Measurements from ENCODE around the gene BCL2L11. TPM values are rescaled to one million over a fixed set of nuclear protein-coding genes. Genes with fewer than 3 reads are reported as not detected.

BCL2L11 gene
- total RNA-seq, 6 donors from 2014 or later, result 14.8 to 76.5 (median 31.4) TPM

GRCh38 chr2:111148925-111149324, 28.2 kb downstream of the BCL2L11 start:
- no peaks in the 10 kb centered on the region for H3K9me3 ChIP-seq
- H3K4me3 ChIP-seq, result no peak overlapping the region
- ATAC-seq (ENCODE audit: low FRiP score in 2 of 2) (no peak), DNase-seq (no peak)
- WGBS, 2 donors, result 65 to 73% methylated on average over 8 of the region's 8 CpGs
- peaks cover 0 to 16% (median 5%) of the 10 kb centered on the region in 4 donors for H3K4me1 ChIP-seq
- TF ChIP-seq EP300 (IDR thresholded peaks at IDR 0.05), result no peak
- TF ChIP-seq POLR2AphosphoS5 (IDR thresholded peaks at IDR 0.05), result no peak
- peaks cover 0 to 29% (median 2%) of the 10 kb centered on the region in 4 donors for H3K36me3 ChIP-seq
- no peak overlapping the region for H3K27ac ChIP-seq
- no peaks in the 10 kb centered on the region for H3K27me3 ChIP-seq

- ATAC-seq (ENCODE audit: low FRiP score in 2 of 2) (no peak), DNase-seq (no peak)
- Histone ChIP-seq H3K27me3 (no peaks in the 10 kb centered on the region), H3K4me1 (peaks cover 0 to 16% (median 5%) of the 10 kb centered on the region in 4 donors), H3K36me3 (peaks cover 0 to 28% (median 2%) of the 10 kb centered on the region in 4 donors), H3K4me3 (no peak overlapping the region), H3K27ac (no peak overlapping the region), H3K9me3 (no peaks in the 10 kb centered on the region)
- TF ChIP-seq EP300 (IDR thresholded peaks at IDR 0.05) (no peak), CTCF (IDR thresholded peaks at IDR 0.05) (no peak), POLR2AphosphoS5 (IDR thresholded peaks at IDR 0.05) (no peak), POLR2A (IDR thresholded peaks at IDR 0.05) (no peak)
- 90 to 99% methylated on average over 7 of the region's 7 CpGs for WGBS, 2 donors
These were observed 29.3 kb downstream of the BCL2L11 start for GRCh38 chr2:111149882-111150455.

GRCh38 chr2:111154758-111155157, 34.0 kb downstream of the BCL2L11 start:
- Histone ChIP-seq H3K4me3 (no peak overlapping the region), H3K27me3 (no peaks in the 10 kb centered on the region), H3K4me1 (no peaks in the 10 kb centered on the region), H3K36me3 (peaks cover 0 to 31% (median 2%) of the 10 kb centered on the region in 4 donors), H3K27ac (no peak overlapping the region), H3K9me3 (no peaks in the 10 kb centered on the region)
- 79 to 96% methylated on average over 5 to 6 of the region's 6 CpGs for WGBS, 2 donors
- DNase-seq, result no peak
- no peak for ATAC-seq (ENCODE audit: low FRiP score in 2 of 2)
- TF ChIP-seq EP300 (IDR thresholded peaks at IDR 0.05) (no peak), POLR2AphosphoS5 (IDR thresholded peaks at IDR 0.05) (no peak), CTCF (IDR thresholded peaks at IDR 0.05) (no peak), POLR2A (IDR thresholded peaks at IDR 0.05) (no peak)

GRCh38 chr2:111155610-111156009, 34.9 kb downstream of the BCL2L11 start:
- DNase-seq, result no peak
- TF ChIP-seq POLR2A (IDR thresholded peaks at IDR 0.05), result no peak
- TF ChIP-seq CTCF (IDR thresholded peaks at IDR 0.05), result no peak
- no peak for TF ChIP-seq POLR2AphosphoS5 (IDR thresholded peaks at IDR 0.05)
- no peak for TF ChIP-seq EP300 (IDR thresholded peaks at IDR 0.05)
- H3K36me3 ChIP-seq, result peaks cover 0 to 26% (median 2%) of the 10 kb centered on the region in 4 donors

GRCh38 chr2:111156529-111156928, 35.8 kb downstream of the BCL2L11 start:
- ATAC-seq (ENCODE audit: low FRiP score in 2 of 2), result no peak
- DNase-seq, result no peak
- no peaks in the 10 kb centered on the region for H3K9me3 ChIP-seq

More at GRCh38 chr2:111155610-111156009, 34.9 kb downstream of the BCL2L11 start:
- ATAC-seq (ENCODE audit: low FRiP score in 2 of 2), result no peak
- no peak overlapping the region for H3K4me3 ChIP-seq
- no peaks in the 10 kb centered on the region for H3K9me3 ChIP-seq
- H3K4me1 ChIP-seq, result no peaks in the 10 kb centered on the region
- H3K27me3 ChIP-seq, result no peaks in the 10 kb centered on the region
- no peak overlapping the region for H3K27ac ChIP-seq
- WGBS, 2 donors, result 68 to 71% methylated on average over 1 of the region's 1 CpG

More at GRCh38 chr2:111156529-111156928, 35.8 kb downstream of the BCL2L11 start:
- TF ChIP-seq EP300 (IDR thresholded peaks at IDR 0.05) (no peak), POLR2A (IDR thresholded peaks at IDR 0.05) (no peak), POLR2AphosphoS5 (IDR thresholded peaks at IDR 0.05) (no peak), CTCF (IDR thresholded peaks at IDR 0.05) (no peak)
- peaks cover 0 to 4% (median 2%) of the 10 kb centered on the region in 4 donors for H3K4me1 ChIP-seq
- no peak overlapping the region for H3K27ac ChIP-seq
- 93 to 94% methylated on average over 8 of the region's 8 CpGs for WGBS, 2 donors
- H3K36me3 ChIP-seq, result peaks cover 0 to 19% (median 2%) of the 10 kb centered on the region in 4 donors
- no peaks in the 10 kb centered on the region for H3K27me3 ChIP-seq
- H3K4me3 ChIP-seq, result no peak overlapping the region
